ENCODE data around the gene SMURF1. TPM values are rescaled to one million over a fixed set of nuclear protein-coding genes. Genes with fewer than 3 reads are reported as not detected.
A peak's percentile ranks its signal among the peaks of the same experiment; 100 is the strongest.

Gene SMURF1
- total RNA-seq, 6 experiments from 2014 or later: 17.8 to 23.4 (median 21.3) TPM

GRCh38 chr7:99111591-99111990 is 32.3 kb downstream of the SMURF1 start:
- peak overlapping the region; percentile 54 for H3K27ac Mint-ChIP-seq
- TF ChIP-seq CTCF (IDR thresholded peaks at IDR 0.05): no peak
- H3K36me3 Mint-ChIP-seq (ENCODE audit: low read depth): peaks cover 11% of the 10 kb centered on the region
- no peaks in the 10 kb centered on the region for H3K27me3 Mint-ChIP-seq (ENCODE audit: insufficient read depth)
- H3K4me3 Mint-ChIP-seq: no peak overlapping the region
- H3K4me1 Mint-ChIP-seq (ENCODE audit: low read depth): peaks cover 87% of the 10 kb centered on the region
- H3K9me3 Mint-ChIP-seq: no peaks in the 10 kb centered on the region
- DNase-seq: no peak

DNA sequence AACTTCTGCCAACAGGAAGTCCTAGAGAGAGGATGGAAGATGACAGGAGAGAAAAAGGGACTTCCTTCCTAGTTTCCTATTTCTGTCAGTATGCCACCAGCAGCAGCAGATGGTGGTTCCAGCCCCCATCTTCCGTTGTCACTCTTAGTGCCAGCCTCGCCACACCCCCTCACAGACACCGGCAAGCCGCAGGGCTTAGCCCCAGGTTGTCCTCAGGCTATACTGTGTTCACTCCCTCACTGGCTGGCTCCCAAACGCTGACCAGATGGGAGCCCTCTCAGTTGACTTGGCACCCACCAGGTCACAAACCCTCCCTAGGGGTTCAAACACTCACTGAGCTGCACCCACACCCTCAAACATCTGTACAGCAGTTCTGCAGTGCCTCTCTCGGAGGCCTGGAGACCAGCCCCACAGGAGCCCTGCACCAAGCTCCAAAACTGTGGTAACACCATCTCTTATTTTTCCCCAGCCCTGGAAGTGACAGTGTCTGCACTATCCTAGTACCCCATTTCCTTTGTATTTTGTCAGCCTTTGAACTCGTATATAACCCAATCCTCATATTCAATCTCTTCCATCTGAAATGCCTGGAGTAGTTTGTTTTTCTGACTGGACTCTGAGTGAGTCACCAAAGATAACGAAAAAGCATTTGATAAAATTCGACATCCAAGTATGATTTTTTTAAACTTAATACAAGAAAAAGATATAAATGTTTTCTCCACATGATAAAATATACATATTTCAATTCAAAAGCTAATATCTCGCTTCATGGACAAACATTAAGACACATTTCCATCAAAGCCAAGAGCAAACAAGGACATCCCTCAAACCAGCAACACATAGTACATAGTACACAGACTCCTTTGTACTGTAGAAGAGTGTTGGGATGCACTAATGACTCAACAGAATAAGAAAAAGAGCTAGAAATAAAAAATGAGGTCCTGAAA is 34.5 kb downstream of the SMURF1 start:
- H3K27ac Mint-ChIP-seq: peak overlapping the region; percentile 79
- peaks cover 2% of the 10 kb centered on the region; the same call in 1 of the 2 replicates for H3K27me3 Mint-ChIP-seq (ENCODE audit: insufficient read depth)
- peak overlapping the region; percentile 74 for H3K4me3 Mint-ChIP-seq
- DNase-seq: peak; percentile 31
- H3K4me1 Mint-ChIP-seq (ENCODE audit: low read depth): peaks cover 88% of the 10 kb centered on the region
- H3K36me3 Mint-ChIP-seq (ENCODE audit: low read depth): peaks cover 9% of the 10 kb centered on the region; the same call in 1 of the 2 replicates
- H3K9me3 Mint-ChIP-seq: no peaks in the 10 kb centered on the region
- no peak for TF ChIP-seq CTCF (IDR thresholded peaks at IDR 0.05)

GRCh38 chr7:99108613-99109012 is 35.3 kb downstream of the SMURF1 start:
- H3K4me1 Mint-ChIP-seq (ENCODE audit: low read depth): peaks cover 96% of the 10 kb centered on the region
- no peaks in the 10 kb centered on the region for H3K9me3 Mint-ChIP-seq
- peak overlapping the region; percentile 74 for H3K4me3 Mint-ChIP-seq
- DNase-seq: peak; percentile 58
- TF ChIP-seq CTCF (IDR thresholded peaks at IDR 0.05): no peak
- peak overlapping the region; percentile 79 for H3K27ac Mint-ChIP-seq
- peaks cover 2% of the 10 kb centered on the region; the same call in 1 of the 2 replicates for H3K27me3 Mint-ChIP-seq (ENCODE audit: insufficient read depth)
- peaks cover 9% of the 10 kb centered on the region; the same call in 1 of the 2 replicates for H3K36me3 Mint-ChIP-seq (ENCODE audit: low read depth)

GRCh38 chr7:99106821-99107241 is 37.1 kb downstream of the SMURF1 start:
- Mint-ChIP-seq H3K4me3 (no peak overlapping the region), H3K4me1 (ENCODE audit: low read depth) (peaks cover 98% of the 10 kb centered on the region), H3K27me3 (ENCODE audit: insufficient read depth) (peaks cover 2% of the 10 kb centered on the region; the same call in 1 of the 2 replicates), H3K27ac (no peak overlapping the region), H3K36me3 (ENCODE audit: low read depth) (peaks cover 5% of the 10 kb centered on the region; the same call in 1 of the 2 replicates), H3K9me3 (no peaks in the 10 kb centered on the region)
- no peak for TF ChIP-seq CTCF (IDR thresholded peaks at IDR 0.05)
- no peak for DNase-seq

- DNase-seq: no peak
- TF ChIP-seq CTCF (IDR thresholded peaks at IDR 0.05): no peak
- peaks cover 5% of the 10 kb centered on the region; the same call in 1 of the 2 replicates for H3K36me3 Mint-ChIP-seq (ENCODE audit: low read depth)
- H3K27ac Mint-ChIP-seq: no peak overlapping the region
- H3K4me1 Mint-ChIP-seq (ENCODE audit: low read depth): peaks cover 93% of the 10 kb centered on the region
- H3K27me3 Mint-ChIP-seq (ENCODE audit: insufficient read depth): peaks cover 2% of the 10 kb centered on the region; the same call in 1 of the 2 replicates
- H3K4me3 Mint-ChIP-seq: no peak overlapping the region
- H3K9me3 Mint-ChIP-seq: no peaks in the 10 kb centered on the region
These were observed 37.5 kb downstream of the SMURF1 start for GRCh38 chr7:99106411-99106810.

Measured in HFFc6 (cell line).